ENCODE measurements around the gene CDYL. TPM values are rescaled to one million over a fixed set of nuclear protein-coding genes. Genes with fewer than 3 reads are reported as not detected.

The CDYL gene
- total RNA-seq, 1 donor from 2014 or later, result 22.3 TPM

- intact Hi-C loops (cut with micrococcal nuclease), result no loop called here
Observed at GRCh38 chr6:4957521-4958231, 181.5 kb downstream of the CDYL start.

GRCh38 chr6:4958624-4959023 is 182.4 kb downstream of the CDYL start:
- intact Hi-C loops (cut with micrococcal nuclease), result no loop called here

GRCh38 chr6:4961322-4962168 is 185.3 kb downstream of the CDYL start:
- intact Hi-C loops (cut with micrococcal nuclease), result no loop called here

- intact Hi-C loops (cut with micrococcal nuclease), result no loop called here
Observed at GRCh38 chr6:4962905-4963304, 186.7 kb downstream of the CDYL start.

- intact Hi-C loops (cut with micrococcal nuclease), result no loop called here
Observed at GRCh38 chr6:4964675-4965561, 188.7 kb downstream of the CDYL start.

GRCh38 chr6:4965562-4966389 is 189.6 kb downstream of the CDYL start:
- intact Hi-C loops (cut with micrococcal nuclease), result no loop called here

- intact Hi-C loops (cut with micrococcal nuclease), result no loop called here
Observed at GRCh38 chr6:4967301-4968030, 191.3 kb downstream of the CDYL start.

- intact Hi-C loops (cut with micrococcal nuclease), result no loop called here
Observed at GRCh38 chr6:4969609-4970285, 193.5 kb downstream of the CDYL start.

GRCh38 chr6:4970739-4971395 is 194.7 kb downstream of the CDYL start:
- intact Hi-C loops (cut with micrococcal nuclease), result no loop called here

- intact Hi-C loops (cut with micrococcal nuclease), result no loop called here
Observed at GRCh38 chr6:4971851-4972250, 195.6 kb downstream of the CDYL start.

- intact Hi-C loops (cut with micrococcal nuclease), result no loop called here
Observed at GRCh38 chr6:4972438-4972837, 196.2 kb downstream of the CDYL start.

GRCh38 chr6:4973415-4973814 is 197.2 kb downstream of the CDYL start:
- intact Hi-C loops (cut with micrococcal nuclease), result no loop called here

- intact Hi-C loops (cut with micrococcal nuclease), result no loop called here
Observed at GRCh38 chr6:4973982-4974745, 198.0 kb downstream of the CDYL start.

- intact Hi-C loops (cut with micrococcal nuclease), result no loop called here
Observed at GRCh38 chr6:4974962-4975361, 198.8 kb downstream of the CDYL start.

- intact Hi-C loops (cut with micrococcal nuclease), result no loop called here
Observed at GRCh38 chr6:4975506-4975905, 199.3 kb downstream of the CDYL start.

- intact Hi-C loops (cut with micrococcal nuclease), result no loop called here
Observed at GRCh38 chr6:4977468-4977867, 201.3 kb downstream of the CDYL start.

- intact Hi-C loops (cut with micrococcal nuclease), result no loop called here
Observed at GRCh38 chr6:4979426-4979825, 203.2 kb downstream of the CDYL start.

- intact Hi-C loops (cut with micrococcal nuclease), result no loop called here
Observed at GRCh38 chr6:4981761-4982160, 205.6 kb downstream of the CDYL start.
